ENCODE results near the gene AUTS2.
"Not testable (repeated sequence)": the region's sequence is repeated elsewhere in the genome, so short reads cannot be mapped to it uniquely, and the experiment has no call there.

AUTS2 gene

GRCh38 chr7:70579397-70580097 is 981.3 kb downstream of the AUTS2 start:
- DNase-seq = no peak

GRCh38 chr7:70580161-70580560 is 981.9 kb downstream of the AUTS2 start:
- DNase-seq = no peak

- no peak for DNase-seq
Measured at GRCh38 chr7:70582927-70583895, 984.9 kb downstream of the AUTS2 start.

GRCh38 chr7:70583965-70584883 is 985.9 kb downstream of the AUTS2 start:
- no peak for DNase-seq

- DNase-seq = no peak
Measured at GRCh38 chr7:70585071-70585470, 986.8 kb downstream of the AUTS2 start.

- DNase-seq = no peak
Measured at GRCh38 chr7:70586822-70587221, 988.5 kb downstream of the AUTS2 start.

GRCh38 chr7:70587739-70588138 is 989.5 kb downstream of the AUTS2 start:
- no peak for DNase-seq

GRCh38 chr7:70588191-70588921 is 990.1 kb downstream of the AUTS2 start:
- no peak for DNase-seq

- DNase-seq = no peak
Measured at GRCh38 chr7:70589010-70589409, 990.7 kb downstream of the AUTS2 start.

- DNase-seq = no peak
Measured at GRCh38 chr7:70589590-70589989, 991.3 kb downstream of the AUTS2 start.

- no peak for DNase-seq
Measured at GRCh38 chr7:70590126-70590854, 992.0 kb downstream of the AUTS2 start.

- DNase-seq = peak; percentile 64
Measured at GRCh38 chr7:70591643-70592042, 993.4 kb downstream of the AUTS2 start.

GRCh38 chr7:70592171-70592570 is 993.9 kb downstream of the AUTS2 start:
- no peak for DNase-seq

GRCh38 chr7:70594170-70594569 is 995.9 kb downstream of the AUTS2 start:
- no peak for DNase-seq

GRCh38 chr7:70594885-70595284 is 996.6 kb downstream of the AUTS2 start:
- not testable (repeated sequence) for DNase-seq

- DNase-seq = no peak
Measured at GRCh38 chr7:70595370-70595754, 997.1 kb downstream of the AUTS2 start.

- peak; percentile 49 for DNase-seq
Measured at GRCh38 chr7:70595755-70596597, 997.7 kb downstream of the AUTS2 start.

- DNase-seq = no peak
Measured at GRCh38 chr7:70596598-70596913, 998.3 kb downstream of the AUTS2 start.

- DNase-seq = no peak
Measured at GRCh38 chr7:70597066-70597465, 998.8 kb downstream of the AUTS2 start.

GRCh38 chr7:70598976-70599375 is 1000.7 kb downstream of the AUTS2 start:
- no peak for DNase-seq
